ENCODE results near the gene LRMDA.
"Not testable (repeated sequence)": the region's sequence is repeated elsewhere in the genome, so short reads cannot be mapped to it uniquely, and the experiment has no call there.

The LRMDA gene

DNA sequence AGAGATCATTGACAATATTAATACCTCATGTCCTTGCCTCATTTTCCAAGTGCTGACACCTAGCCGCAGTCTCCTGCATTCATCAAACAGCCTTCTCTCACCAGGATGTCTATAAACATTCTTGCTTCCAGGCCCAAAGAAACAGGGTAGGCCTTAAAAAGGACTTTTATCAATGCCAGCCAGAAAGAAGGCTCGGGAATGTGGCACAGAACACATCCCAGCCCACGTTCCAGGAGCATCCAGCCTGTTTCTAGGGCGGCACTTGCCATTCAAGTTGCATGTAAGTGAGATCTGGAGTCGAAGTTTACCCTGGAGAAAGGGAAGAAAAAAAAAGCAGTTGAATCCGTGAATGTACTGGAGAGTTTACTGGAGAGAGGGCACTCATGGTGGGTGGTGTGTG is 1123.1 kb downstream of the LRMDA start:
- no peak for DNase-seq

DNA sequence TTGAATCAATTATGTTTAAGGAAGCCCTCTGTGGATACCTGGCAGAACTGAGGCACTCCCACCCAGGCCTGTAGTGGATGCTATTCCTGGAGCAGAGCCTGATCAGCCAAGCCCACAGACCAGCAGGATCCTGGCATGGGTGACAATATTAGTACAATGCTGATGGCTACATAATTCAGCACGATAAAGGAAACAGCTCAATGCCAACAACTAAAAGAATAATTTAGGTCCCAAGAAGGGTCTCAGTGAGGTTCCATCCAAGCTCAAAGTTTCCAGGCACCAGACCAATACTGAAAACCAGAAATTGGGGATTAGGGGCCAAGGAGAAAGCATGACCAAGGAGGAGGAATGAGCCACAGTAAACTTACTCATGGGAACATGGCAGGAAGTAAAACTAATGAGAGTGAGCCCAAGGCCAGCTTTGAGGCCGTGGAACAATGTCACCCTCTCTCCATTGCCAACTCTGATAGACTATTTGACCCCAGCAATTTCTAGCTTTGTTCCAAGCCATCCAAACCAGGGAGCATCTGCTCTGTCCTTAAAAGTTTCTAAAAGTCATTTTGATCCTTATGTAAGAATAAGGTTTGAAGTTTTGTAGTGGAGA is 1123.7 kb downstream of the LRMDA start:
- no peak for DNase-seq

DNA sequence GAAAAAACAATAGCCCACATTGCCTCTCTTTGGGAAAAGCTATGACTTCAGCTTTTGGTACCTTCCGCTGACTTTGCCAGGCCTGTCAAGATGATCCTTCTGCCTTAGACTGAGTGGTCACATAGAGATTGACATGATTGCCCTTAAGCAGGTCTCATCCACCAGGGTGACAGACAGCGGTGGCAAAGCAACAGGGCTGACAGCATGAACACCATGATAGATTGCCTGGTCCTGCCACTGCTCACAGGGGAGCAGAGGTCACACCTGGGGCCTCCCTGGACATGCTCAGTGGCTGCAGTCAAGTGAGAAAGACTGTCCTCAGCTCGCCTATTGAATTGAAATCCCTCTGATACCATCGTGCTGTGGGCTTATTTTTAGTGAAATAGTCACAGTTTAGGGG is 1125.9 kb downstream of the LRMDA start:
- DNase-seq: no peak

DNA sequence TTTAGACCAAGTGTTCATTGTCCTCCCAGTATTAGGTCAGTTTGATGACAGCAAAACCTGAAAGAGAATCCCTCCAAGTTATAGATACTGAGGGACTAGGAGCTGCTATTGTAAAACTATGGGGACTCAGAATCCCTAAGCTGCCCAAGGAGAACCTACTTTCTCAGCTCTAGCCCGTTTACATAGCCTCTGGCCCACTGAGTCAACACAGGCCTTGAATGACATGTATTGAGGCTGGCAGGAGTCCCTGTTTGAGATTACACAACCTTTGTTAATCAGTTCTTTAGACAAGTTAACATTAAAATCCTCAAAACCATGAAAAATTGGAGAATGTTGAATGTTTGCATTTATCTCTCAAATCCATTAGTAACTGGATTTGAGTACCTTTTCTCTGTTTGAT is 1127.2 kb downstream of the LRMDA start:
- DNase-seq: peak; percentile 57

DNA sequence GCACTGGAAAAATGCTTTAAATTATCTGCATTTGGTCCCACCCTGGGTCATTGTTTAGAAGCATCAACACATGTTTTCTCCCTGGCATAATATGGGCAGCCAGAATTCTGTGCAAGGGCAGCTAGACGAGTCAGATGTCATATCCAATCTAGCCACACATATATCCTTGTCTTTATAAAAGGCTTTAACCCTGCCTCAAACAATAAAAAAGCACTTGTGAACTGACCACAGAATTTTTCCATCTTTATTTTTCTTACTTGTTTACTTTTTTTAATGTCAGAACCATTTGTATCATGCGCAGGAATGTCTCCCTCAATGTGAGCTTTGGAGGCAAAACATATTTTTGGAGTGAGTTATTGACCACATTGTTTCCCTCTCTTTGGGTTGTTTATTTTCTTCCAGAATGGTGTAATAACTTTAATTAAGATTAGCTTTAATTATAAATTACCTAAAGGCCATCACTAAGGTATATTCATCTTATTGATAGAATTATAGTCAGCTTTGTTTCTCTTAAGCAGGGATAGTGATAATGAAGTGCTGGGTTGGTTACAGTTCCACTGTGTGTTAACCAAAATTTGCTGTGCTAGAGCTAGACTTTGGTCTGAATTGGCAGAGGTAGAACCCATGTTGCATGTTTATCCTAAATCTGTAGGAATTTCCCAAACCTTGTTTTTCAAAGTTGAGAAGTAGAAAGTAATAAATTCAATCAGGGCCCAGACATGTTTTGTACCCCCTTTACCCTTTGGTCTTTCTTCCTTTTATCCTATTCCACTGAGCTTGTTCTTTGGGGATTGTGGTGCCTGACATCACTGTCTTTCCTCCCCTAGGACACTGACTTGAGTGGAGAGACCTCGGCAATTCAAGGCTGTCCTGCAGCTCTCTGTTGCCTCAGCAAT is 1127.8 kb downstream of the LRMDA start:
- no peak for DNase-seq

DNA sequence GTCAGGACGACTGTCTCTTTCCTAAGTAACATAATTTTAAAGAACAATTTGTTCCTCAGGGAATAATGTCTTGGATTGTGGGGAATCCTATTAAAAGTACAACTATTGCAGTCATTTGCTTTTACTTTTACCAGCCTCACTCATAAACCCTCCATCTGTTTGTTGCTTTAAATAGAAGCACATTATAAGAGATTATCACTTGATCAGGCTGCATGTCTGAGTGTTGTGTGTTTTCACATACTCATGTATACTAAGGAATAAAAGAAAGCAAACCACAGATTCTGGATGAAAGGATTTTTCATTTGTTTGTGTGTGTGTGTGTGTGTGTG is 1128.4 kb downstream of the LRMDA start:
- DNase-seq: no peak

DNA sequence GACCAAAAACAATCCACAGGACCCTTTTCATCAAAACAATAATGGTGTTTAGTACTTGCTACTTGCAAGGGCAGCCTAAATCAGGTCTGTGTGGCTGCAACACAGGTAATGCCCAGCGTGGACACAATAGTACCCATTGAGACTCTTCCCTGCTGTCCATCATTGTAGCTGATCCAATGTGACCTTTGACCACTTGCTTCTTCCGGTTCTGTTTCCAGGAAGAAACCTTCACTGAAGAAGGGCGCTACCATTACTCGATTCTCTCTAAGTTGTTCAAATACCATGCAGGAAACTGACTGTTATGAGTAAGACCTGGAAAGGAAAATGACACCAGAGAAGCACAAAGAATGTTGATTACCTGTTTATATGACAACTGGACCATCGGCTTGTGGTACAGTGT is 1128.9 kb downstream of the LRMDA start:
- no peak for DNase-seq

DNA sequence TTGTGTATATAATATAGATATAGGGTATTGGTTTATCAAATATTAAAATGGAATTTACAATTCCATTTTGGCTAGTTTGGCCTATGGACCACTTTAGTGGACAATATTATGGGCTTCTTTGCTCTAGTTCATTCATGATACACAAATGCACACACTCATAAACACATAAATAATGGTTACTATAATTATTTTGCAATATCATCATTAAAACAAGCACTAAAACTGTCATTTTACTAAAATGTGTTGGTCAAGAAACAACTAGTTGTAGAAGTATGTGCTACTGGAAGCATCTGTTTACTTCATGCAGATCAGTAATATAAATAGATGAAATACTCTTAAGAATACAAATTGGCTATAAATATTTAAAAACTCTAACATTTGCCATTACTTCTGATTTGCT is 1131.9 kb downstream of the LRMDA start:
- DNase-seq: no peak

DNA sequence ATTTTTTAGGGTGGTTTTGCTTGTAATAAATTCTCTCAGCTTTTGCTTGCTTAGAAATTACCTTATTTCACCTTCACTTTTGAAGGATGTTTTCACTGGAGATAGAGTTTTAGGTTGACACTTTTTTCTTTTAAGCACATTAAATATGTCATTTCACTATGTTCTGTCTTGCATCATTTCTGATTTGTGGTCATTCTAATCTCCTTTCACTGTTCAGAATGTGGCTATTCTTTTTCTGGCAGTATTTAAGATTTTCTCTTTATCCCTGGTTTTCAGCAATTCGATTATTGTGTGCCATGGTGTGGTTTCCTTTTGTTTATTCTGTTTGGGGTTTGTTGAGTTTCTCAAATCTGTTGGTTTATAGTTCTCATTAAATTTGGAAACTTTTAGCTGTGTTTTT is 1140.6 kb downstream of the LRMDA start:
- DNase-seq: no peak

DNA sequence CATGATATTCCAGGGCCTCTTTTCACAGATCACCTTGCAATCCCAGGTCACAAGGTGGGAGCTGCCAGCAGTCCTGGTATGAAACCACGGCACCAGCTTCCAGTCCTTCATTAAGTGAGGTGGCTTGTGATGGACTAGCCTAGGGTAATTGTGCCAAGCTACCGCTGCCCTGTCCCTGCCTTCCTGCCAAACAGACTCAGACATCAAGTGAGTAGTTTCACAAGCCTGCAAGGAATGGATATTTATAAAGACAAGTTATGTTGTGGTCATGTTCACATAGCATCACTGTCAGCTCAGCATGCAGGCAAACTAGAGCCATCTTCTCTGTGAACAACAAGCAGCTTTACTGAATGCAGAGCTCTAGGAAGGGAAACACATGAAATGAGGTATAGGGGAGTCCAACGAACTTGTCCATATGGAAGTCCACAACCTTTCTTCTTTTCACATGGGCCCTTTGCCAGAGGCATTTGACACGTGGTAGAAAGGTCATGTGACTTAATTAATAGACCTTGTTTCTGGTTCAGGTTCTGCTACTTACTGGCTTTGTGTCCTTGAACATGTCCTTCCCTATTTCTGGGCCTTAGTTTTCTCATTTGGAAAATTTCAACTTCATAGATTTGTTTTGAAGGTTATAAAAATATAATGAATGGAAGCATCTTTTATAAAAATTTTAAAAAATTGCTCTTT is 1145.0 kb downstream of the LRMDA start:
- no peak for DNase-seq

DNA sequence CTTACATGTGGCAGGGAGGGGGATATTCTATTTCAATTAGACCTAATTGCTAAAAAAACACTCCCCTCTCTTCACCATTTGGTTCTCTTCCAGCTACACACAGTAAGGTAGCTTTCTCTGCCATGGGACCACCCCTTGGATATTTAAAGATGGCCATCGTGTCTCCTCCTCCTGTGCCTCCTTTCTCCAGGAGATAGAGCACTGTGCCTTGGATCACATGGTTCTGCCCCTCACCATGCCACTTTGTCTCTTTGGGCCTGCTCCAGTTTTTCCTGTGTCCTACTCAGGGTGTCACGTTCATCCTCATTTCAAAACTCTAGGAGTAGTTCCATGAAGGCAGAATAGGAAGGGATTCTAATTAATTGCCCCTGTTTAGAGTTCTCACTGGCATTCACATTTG is 1146.0 kb downstream of the LRMDA start:
- no peak for DNase-seq

DNA sequence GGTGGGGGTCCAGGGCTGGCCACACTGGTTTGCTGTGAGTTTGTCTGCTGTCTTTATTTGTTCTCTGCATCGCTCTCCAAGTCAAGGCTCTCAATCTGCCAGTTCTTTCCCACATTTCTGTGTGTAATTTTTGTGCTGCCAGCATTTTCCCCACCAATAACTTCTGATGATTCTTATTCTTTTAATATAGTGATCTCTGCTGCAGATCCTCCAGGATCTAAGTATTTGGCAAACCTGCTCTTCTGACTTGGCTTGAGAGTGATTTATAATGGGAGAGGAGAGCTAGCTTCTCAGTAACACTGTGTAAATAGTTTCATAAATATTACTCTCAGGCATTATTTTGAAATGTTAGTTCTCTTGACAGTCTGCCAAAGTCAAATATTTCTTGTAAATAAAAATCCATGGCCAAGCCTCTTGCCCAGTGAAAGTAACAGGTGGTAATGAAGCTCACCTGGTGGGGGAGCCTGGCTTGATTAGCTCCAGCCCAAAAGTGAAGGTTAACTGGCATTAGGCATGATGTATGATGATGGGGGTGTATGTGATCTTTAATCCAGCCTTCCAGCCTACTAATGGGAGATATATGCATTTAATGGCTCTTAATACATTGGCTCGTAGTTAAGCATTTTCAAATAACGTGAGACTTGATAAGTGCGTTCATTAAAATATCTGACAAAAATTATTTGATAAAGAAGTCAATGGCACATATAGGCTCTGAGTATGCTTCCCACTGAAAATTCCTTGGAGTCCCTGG is 1150.3 kb downstream of the LRMDA start:
- peak; percentile 33 for DNase-seq

DNA sequence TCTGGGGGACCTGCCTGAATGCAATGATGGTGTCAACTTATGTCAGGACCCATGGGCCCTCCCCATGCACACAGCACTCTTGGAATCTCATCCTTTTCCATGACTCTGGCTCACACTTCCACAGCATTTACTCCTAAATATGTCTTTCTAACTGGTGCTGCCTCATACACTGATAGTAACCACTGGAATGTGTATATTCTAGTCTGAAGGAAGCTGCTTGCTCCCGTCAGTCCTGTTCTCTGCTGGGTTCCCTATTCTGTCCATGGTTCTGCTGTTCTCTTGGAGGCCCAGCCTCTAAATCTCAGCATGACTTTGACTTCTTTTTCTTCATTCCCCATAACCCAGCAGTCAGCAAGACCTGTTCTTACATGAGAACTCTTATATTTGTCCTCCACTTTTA is 1151.1 kb downstream of the LRMDA start:
- DNase-seq: no peak

DNA sequence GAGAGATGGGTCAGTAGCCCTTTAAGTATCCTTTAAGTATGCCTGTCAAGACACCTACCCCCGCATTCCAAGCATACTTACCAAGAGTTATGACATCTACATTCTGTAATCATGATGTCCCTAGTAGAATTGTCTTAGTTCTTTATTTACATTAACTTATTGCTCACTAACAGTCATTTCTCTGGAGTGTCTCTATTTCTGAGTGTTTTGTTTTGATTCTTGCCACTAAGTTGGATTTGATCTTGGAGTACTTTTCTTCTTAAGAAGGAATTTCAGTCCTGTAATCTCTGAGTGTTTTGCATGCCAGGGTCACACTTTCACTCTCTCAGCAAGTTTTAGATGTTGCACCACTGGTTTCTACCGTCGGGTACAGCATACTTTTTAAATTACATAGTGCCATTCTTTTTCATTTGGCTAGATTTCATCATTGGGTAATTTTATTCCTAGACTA is 1152.3 kb downstream of the LRMDA start:
- no peak for DNase-seq

DNA sequence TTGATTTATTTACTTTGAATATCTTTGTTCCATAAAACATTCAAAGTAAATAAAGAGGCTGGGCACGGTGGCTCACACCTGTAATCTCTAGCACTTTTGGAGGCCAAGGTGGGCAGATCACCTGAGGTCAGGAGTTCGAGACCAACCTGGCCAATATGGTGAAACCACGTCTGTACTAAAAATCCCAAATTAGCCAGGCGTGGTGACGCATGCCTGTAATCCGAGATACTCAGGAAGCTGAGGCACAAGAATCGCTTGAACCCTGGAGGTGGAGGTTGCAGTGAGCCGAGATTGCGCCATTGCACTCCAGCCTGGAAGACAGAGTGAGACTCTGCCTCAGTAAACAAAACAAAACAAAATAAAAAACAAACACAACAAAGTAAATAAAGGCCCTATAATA is 1153.0 kb downstream of the LRMDA start:
- not testable (repeated sequence) for DNase-seq
